ENCODE results near the gene OPCML.
A peak's percentile ranks its signal among the peaks of the same experiment; 100 is the strongest.

OPCML gene

GRCh38 chr11:133153031-133153430 lies 379.3 kb downstream of the OPCML start:
- Histone ChIP-seq H3K14ac (ENCODE audit: low read length) (no peak overlapping the region), H2AFZ (ENCODE audit: low read length) (no peak overlapping the region), H2BK120ac (ENCODE audit: low read depth, low read length) (no peak overlapping the region), H2BK12ac (ENCODE audit: low read length) (peak overlapping the region; percentile 44), H4K91ac (ENCODE audit: low read depth, low read length, poor library complexity) (no peak overlapping the region), H3K27me3 (ENCODE audit: control insufficient read depth in 3 of 3, insufficient read depth in 3 of 3, low read depth in 1 of 3, low read length in 3 of 3) (peaks cover 0 to 12% (median 0%) of the 10 kb centered on the region in 3 experiments), H3K23ac (ENCODE audit: low read depth, low read length, poor library complexity) (no peak overlapping the region), H3K18ac (ENCODE audit: low read length) (peak overlapping the region; percentile 33), H3K79me1 (ENCODE audit: low read depth, low read length) (no peaks in the 10 kb centered on the region), H3K9ac (ENCODE audit: low read depth, low read length, poor library complexity) (no peak overlapping the region), H3K4me3 (ENCODE audit: low read length in 2 of 2) (no peak overlapping the region), H4K8ac (ENCODE audit: low read depth, low read length) (no peak overlapping the region), H3K9me3 (replicated peaks in 1 of 2; ENCODE audit: control insufficient read depth in 2 of 2, insufficient read depth in 1 of 2, low read depth in 1 of 2, low read length in 2 of 2) (no peaks in the 10 kb centered on the region), H2AK5ac (ENCODE audit: low read depth, low read length) (no peak overlapping the region), H2BK5ac (ENCODE audit: low read length) (no peak overlapping the region), H3K4ac (ENCODE audit: low read length) (no peak overlapping the region), H3K27ac (replicated peaks; ENCODE audit: low read length) (no peak overlapping the region), H2BK15ac (ENCODE audit: low read length) (peak overlapping the region; percentile 33), H3K36me3 (replicated peaks in 1 of 2; ENCODE audit: control insufficient read depth in 2 of 2, insufficient read depth in 2 of 2, low read length in 2 of 2) (no peaks in the 10 kb centered on the region), H3K4me1 (ENCODE audit: control insufficient read depth in 2 of 2, insufficient read depth in 1 of 2, low read depth in 1 of 2, low read length in 2 of 2) (peaks cover 0 to 7% of the 10 kb centered on the region in 2 donors), H3K4me2 (ENCODE audit: insufficient read depth, low read length, poor library complexity, severe bottlenecking) (no peak overlapping the region)
- DNase-seq (ENCODE audit: low spot score) = no peak
- WGBS, 2 donors (ENCODE audit: extremely low coverage in 2 of 2, insufficient read length in 2 of 2, insufficient replicate concordance in 1 of 2) = no CpG with 5 or more reads among the region's 18 CpGs

- H3K27me3 ChIP-seq (ENCODE audit: control insufficient read depth in 3 of 3, insufficient read depth in 3 of 3, low read depth in 1 of 3, low read length in 3 of 3) = peaks cover 0 to 3% (median 0%) of the 10 kb centered on the region in 3 experiments
- peaks cover 0 to 4% of the 10 kb centered on the region in 2 donors for H3K4me1 ChIP-seq (ENCODE audit: control insufficient read depth in 2 of 2, insufficient read depth in 1 of 2, low read depth in 1 of 2, low read length in 2 of 2)
- no peak overlapping the region for H3K4ac ChIP-seq (ENCODE audit: low read length)
- no peak for DNase-seq (ENCODE audit: low spot score)
- H4K8ac ChIP-seq (ENCODE audit: low read depth, low read length) = no peak overlapping the region
- no peak overlapping the region for H2BK15ac ChIP-seq (ENCODE audit: low read length)
- H3K36me3 ChIP-seq (replicated peaks in 1 of 2; ENCODE audit: control insufficient read depth in 2 of 2, insufficient read depth in 2 of 2, low read length in 2 of 2) = no peaks in the 10 kb centered on the region
- no peak overlapping the region for H4K91ac ChIP-seq (ENCODE audit: low read depth, low read length, poor library complexity)
- H3K23ac ChIP-seq (ENCODE audit: low read depth, low read length, poor library complexity) = no peak overlapping the region
- H3K9me3 ChIP-seq (replicated peaks in 1 of 2; ENCODE audit: control insufficient read depth in 2 of 2, insufficient read depth in 1 of 2, low read depth in 1 of 2, low read length in 2 of 2) = no peaks in the 10 kb centered on the region
- no peak overlapping the region for H2BK12ac ChIP-seq (ENCODE audit: low read length)
- no peak overlapping the region for H2AFZ ChIP-seq (ENCODE audit: low read length)
- H3K18ac ChIP-seq (ENCODE audit: low read length) = no peak overlapping the region
- H3K4me2 ChIP-seq (ENCODE audit: insufficient read depth, low read length, poor library complexity, severe bottlenecking) = no peak overlapping the region
- no peak overlapping the region for H3K4me3 ChIP-seq (ENCODE audit: low read length in 2 of 2)
- H2BK120ac ChIP-seq (ENCODE audit: low read depth, low read length) = no peak overlapping the region
- no CpG with 5 or more reads among the region's 5 CpGs for WGBS, 2 donors (ENCODE audit: extremely low coverage in 2 of 2, insufficient read length in 2 of 2, insufficient replicate concordance in 1 of 2)
- no peaks in the 10 kb centered on the region for H3K79me1 ChIP-seq (ENCODE audit: low read depth, low read length)
- H3K14ac ChIP-seq (ENCODE audit: low read length) = no peak overlapping the region
- no peak overlapping the region for H3K9ac ChIP-seq (ENCODE audit: low read depth, low read length, poor library complexity)
- no peak overlapping the region for H3K27ac ChIP-seq (replicated peaks; ENCODE audit: low read length)
- no peak overlapping the region for H2BK5ac ChIP-seq (ENCODE audit: low read length)
- no peak overlapping the region for H2AK5ac ChIP-seq (ENCODE audit: low read depth, low read length)
Observed at GRCh38 chr11:133149698-133150097, 382.6 kb downstream of the OPCML start.

GRCh38 chr11:133147625-133148024 lies 384.7 kb downstream of the OPCML start:
- Histone ChIP-seq H3K23ac (ENCODE audit: low read depth, low read length, poor library complexity) (no peak overlapping the region), H2BK12ac (ENCODE audit: low read length) (no peak overlapping the region), H2AFZ (ENCODE audit: low read length) (no peak overlapping the region), H3K79me1 (ENCODE audit: low read depth, low read length) (no peaks in the 10 kb centered on the region), H3K27ac (replicated peaks; ENCODE audit: low read length) (no peak overlapping the region), H3K4me2 (ENCODE audit: insufficient read depth, low read length, poor library complexity, severe bottlenecking) (no peak overlapping the region), H2AK5ac (ENCODE audit: low read depth, low read length) (no peak overlapping the region), H2BK120ac (ENCODE audit: low read depth, low read length) (no peak overlapping the region), H3K18ac (ENCODE audit: low read length) (no peak overlapping the region), H3K9ac (ENCODE audit: low read depth, low read length, poor library complexity) (no peak overlapping the region), H3K9me3 (replicated peaks in 1 of 2; ENCODE audit: control insufficient read depth in 2 of 2, insufficient read depth in 1 of 2, low read depth in 1 of 2, low read length in 2 of 2) (no peaks in the 10 kb centered on the region), H2BK15ac (ENCODE audit: low read length) (no peak overlapping the region), H4K91ac (ENCODE audit: low read depth, low read length, poor library complexity) (no peak overlapping the region), H2BK5ac (ENCODE audit: low read length) (no peak overlapping the region), H3K27me3 (ENCODE audit: control insufficient read depth in 3 of 3, insufficient read depth in 3 of 3, low read depth in 1 of 3, low read length in 3 of 3) (peaks cover 0 to 3% (median 0%) of the 10 kb centered on the region in 3 experiments), H4K8ac (ENCODE audit: low read depth, low read length) (no peak overlapping the region), H3K36me3 (replicated peaks in 1 of 2; ENCODE audit: control insufficient read depth in 2 of 2, insufficient read depth in 2 of 2, low read length in 2 of 2) (no peaks in the 10 kb centered on the region), H3K4ac (ENCODE audit: low read length) (no peak overlapping the region), H3K4me1 (ENCODE audit: control insufficient read depth in 2 of 2, insufficient read depth in 1 of 2, low read depth in 1 of 2, low read length in 2 of 2) (peaks cover 0 to 4% of the 10 kb centered on the region in 2 donors), H3K14ac (ENCODE audit: low read length) (no peak overlapping the region), H3K4me3 (ENCODE audit: low read length in 2 of 2) (no peak overlapping the region)
- DNase-seq (ENCODE audit: low spot score) = no peak
- no CpG with 5 or more reads among the region's 8 CpGs for WGBS, 2 donors (ENCODE audit: extremely low coverage in 2 of 2, insufficient read length in 2 of 2, insufficient replicate concordance in 1 of 2)

GRCh38 chr11:133146697-133147306 lies 385.5 kb downstream of the OPCML start:
- no peak overlapping the region for H3K9ac ChIP-seq (ENCODE audit: low read depth, low read length, poor library complexity)
- H2BK12ac ChIP-seq (ENCODE audit: low read length) = no peak overlapping the region
- no peak for DNase-seq (ENCODE audit: low spot score)
- no peak overlapping the region for H2AFZ ChIP-seq (ENCODE audit: low read length)
- H2BK120ac ChIP-seq (ENCODE audit: low read depth, low read length) = no peak overlapping the region
- H3K27ac ChIP-seq (replicated peaks; ENCODE audit: low read length) = no peak overlapping the region
- H3K4me2 ChIP-seq (ENCODE audit: insufficient read depth, low read length, poor library complexity, severe bottlenecking) = no peak overlapping the region
- no peak overlapping the region for H2BK5ac ChIP-seq (ENCODE audit: low read length)
- peaks cover 0 to 3% (median 0%) of the 10 kb centered on the region in 3 experiments for H3K27me3 ChIP-seq (ENCODE audit: control insufficient read depth in 3 of 3, insufficient read depth in 3 of 3, low read depth in 1 of 3, low read length in 3 of 3)
- H4K91ac ChIP-seq (ENCODE audit: low read depth, low read length, poor library complexity) = no peak overlapping the region
- H4K8ac ChIP-seq (ENCODE audit: low read depth, low read length) = no peak overlapping the region
- H2BK15ac ChIP-seq (ENCODE audit: low read length) = no peak overlapping the region
- H3K18ac ChIP-seq (ENCODE audit: low read length) = no peak overlapping the region
- H3K36me3 ChIP-seq (replicated peaks in 1 of 2; ENCODE audit: control insufficient read depth in 2 of 2, insufficient read depth in 2 of 2, low read length in 2 of 2) = no peaks in the 10 kb centered on the region
- no peaks in the 10 kb centered on the region for H3K79me1 ChIP-seq (ENCODE audit: low read depth, low read length)
- no peak overlapping the region for H3K23ac ChIP-seq (ENCODE audit: low read depth, low read length, poor library complexity)
- no peaks in the 10 kb centered on the region for H3K9me3 ChIP-seq (replicated peaks in 1 of 2; ENCODE audit: control insufficient read depth in 2 of 2, insufficient read depth in 1 of 2, low read depth in 1 of 2, low read length in 2 of 2)
- no peaks in the 10 kb centered on the region for H3K4me1 ChIP-seq (ENCODE audit: control insufficient read depth in 2 of 2, insufficient read depth in 1 of 2, low read depth in 1 of 2, low read length in 2 of 2)
- no peak overlapping the region for H3K4ac ChIP-seq (ENCODE audit: low read length)
- H3K14ac ChIP-seq (ENCODE audit: low read length) = no peak overlapping the region
- H2AK5ac ChIP-seq (ENCODE audit: low read depth, low read length) = no peak overlapping the region
- no peak overlapping the region for H3K4me3 ChIP-seq (ENCODE audit: low read length in 2 of 2)
- no CpG with 5 or more reads among the region's 7 CpGs for WGBS, 2 donors (ENCODE audit: extremely low coverage in 2 of 2, insufficient read length in 2 of 2, insufficient replicate concordance in 1 of 2)
